GM18508 (cell line): ENCODE results near the gene ELMO3.
A peak's percentile ranks its signal among the peaks of the same experiment; 100 is the strongest.

ENCODE experiments used
- ATAC-seq: cut with Tn5 transposase; IDR thresholded peaks from one replicate; pipeline ENCODE4 v1.9.1; 2021; ENCODE audit warnings: moderate number of reproducible peaks; ENCODE audit not compliant: insufficient read depth, unreplicated experiment

The ELMO3 gene

GRCh38 chr16:67179421-67180080 is 19.4 kb upstream of the ELMO3 start:
- no peak for ATAC-seq

DNA sequence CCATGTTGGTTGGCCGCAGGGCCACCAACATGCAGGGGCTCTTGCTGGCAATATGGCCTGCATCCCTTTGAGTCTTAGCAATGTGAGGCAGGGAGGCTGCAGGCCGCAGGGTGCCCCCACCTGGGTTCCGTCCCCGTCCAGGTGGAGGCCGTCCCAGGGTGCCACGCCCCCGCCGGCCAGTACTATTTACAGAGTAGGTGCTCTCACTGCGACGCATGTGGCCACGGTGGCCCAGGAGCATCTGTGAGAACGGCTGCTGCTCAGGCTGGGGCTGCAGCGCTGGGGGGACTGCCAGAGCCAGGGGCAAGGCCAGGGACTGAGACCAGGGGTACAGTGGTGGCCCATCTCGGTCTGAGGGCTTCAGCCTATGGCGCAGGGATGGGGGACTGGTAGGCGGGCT is 18.8 kb upstream of the ELMO3 start:
- ATAC-seq = no peak

GRCh38 chr16:67181346-67181745 is 17.6 kb upstream of the ELMO3 start:
- ATAC-seq = no peak

GRCh38 chr16:67182288-67182687 is 16.6 kb upstream of the ELMO3 start:
- no peak for ATAC-seq

GRCh38 chr16:67183284-67183626 is 15.7 kb upstream of the ELMO3 start:
- no peak for ATAC-seq

- ATAC-seq = peak; percentile 81
Measured at GRCh38 chr16:67183627-67184452, 15.1 kb upstream of the ELMO3 start, which contains the start of gene MATCAP1. Gene MATCAP1, minus strand, starts transcription at chr16:67183963. Its CDS starts 3,353 bp downstream, at chr16:67180610.

GRCh38 chr16:67184453-67184994 is 14.4 kb upstream of the ELMO3 start:
- ATAC-seq = no peak

GRCh38 chr16:67184995-67185650 is 13.8 kb upstream of the ELMO3 start:
- no peak for ATAC-seq

DNA sequence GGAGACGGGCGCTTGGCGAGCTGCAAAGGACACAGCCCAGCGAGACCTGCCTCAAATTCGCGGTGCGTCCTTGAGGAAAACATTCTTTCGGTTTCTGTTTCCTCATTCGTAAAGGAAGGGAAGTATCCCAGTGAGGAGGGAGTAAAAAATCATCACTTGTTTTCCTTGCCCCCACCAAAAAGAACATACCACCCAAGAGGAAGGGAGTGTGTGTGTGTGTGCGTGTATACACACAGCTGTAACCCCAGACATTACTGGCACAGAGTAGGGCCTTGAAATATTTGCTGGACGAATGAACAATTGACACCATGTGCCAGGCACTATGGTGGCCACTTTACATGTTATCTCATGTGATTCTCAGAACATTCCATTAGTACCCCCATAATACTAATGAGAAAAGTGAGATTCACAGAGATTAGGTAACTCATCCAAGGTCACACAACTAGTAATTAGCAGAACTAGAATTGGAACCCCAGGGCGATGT is 13.2 kb upstream of the ELMO3 start:
- no peak for ATAC-seq

- no peak for ATAC-seq
Measured at GRCh38 chr16:67186550-67186950, 12.4 kb upstream of the ELMO3 start.

DNA sequence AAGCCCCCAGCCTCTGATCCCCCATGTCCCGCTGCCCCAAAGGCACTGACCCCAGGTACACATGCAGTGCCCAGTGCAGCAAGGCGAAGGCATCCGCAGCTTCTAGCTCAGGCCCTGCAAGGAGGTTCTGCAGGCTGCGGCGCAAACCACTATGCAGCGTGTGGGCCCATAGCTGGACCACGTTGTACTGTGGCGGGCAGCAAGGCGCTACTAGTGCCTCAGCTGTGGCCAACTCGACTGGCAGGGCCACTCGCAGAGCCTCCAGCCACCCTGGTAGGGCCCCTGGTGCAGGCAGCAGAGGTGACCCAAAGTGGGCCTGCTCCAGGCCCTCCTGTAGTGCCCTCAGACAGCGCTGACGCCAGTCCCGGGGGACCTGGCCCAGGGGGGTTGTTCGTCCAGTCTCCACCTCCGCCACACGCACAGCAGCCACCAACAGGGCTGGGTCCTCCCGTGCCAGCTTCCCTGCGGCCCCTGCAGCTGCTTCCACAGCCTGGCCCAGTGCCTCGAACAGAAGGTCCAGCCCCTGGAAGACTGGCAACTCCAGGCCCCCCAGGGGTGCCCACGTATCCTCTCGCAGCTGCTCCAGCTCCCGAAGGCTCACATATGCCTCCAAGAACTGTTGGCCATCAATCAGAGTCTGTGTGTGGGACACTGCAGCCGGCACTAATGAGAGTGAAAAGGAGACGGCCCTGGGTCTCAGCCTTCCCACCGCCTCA is 11.6 kb upstream of the ELMO3 start:
- no peak for ATAC-seq

DNA sequence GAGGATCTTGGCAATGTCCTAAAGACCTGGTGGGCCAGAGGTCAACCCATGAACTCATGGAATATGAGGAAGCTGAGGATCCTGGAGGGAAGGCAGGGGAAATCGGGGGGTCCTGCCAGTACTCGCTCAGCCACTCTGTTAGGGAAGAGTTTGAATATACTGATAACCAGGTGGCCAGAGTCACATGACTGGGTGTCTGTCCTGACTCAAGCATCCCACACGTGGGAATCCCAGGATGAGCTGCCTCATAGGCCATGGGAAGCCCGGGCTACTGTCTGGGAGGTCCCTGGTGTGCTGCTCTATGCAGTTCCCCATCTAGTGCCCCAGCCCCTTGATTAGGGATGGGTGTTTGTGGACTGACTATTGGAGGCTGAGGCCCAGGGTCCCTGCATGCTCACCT is 10.6 kb upstream of the ELMO3 start:
- no peak for ATAC-seq

DNA sequence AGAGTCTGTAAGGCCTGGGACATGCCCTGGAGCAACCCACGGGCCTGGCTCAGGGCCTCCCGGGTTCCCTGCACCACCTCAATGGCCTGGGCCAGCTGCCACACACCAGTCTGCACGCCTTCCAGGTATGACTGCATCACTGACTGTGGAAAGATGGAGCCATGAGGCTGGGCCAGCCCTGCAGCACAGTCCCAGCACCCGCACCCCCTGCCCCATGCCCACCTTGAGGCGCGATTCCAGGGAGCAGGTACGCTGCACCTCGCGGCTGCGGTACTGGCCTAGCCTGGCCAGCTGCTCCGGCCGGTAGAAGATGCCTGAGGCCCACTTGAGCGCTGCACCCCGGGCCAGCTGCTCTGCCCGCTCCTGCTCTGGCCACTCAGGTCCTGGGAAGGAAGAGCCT is 10.1 kb upstream of the ELMO3 start:
- ATAC-seq = no peak

DNA sequence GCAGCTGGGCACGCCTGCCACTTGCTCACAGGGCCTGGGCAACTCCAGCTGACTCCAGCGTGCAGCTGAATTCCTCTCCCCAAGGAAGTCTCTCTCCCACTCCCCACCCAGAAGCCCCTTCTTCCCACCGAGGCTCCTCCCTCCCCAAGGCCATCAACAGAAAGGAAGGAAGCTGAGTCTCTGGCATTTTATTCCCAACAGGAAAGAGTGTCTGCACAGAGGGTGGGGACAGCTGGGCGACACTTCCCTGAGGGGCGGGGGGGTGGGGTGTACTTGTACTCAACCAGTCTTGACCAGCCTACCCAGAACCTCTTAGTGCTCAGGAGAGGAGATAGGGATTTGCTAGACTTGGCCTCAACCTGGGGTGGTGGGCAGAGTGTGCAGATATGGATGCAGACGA is 8.9 kb upstream of the ELMO3 start, which contains the start of gene EXOC3L1:
Gene EXOC3L1 (minus strand): TSS at position 96 of the 400 bp plus-strand sequence. CDS start 460 bp downstream, outside the sequence.
- no peak for ATAC-seq

GRCh38 chr16:67190448-67191399 is 8.2 kb upstream of the ELMO3 start:
- ATAC-seq = no peak

DNA sequence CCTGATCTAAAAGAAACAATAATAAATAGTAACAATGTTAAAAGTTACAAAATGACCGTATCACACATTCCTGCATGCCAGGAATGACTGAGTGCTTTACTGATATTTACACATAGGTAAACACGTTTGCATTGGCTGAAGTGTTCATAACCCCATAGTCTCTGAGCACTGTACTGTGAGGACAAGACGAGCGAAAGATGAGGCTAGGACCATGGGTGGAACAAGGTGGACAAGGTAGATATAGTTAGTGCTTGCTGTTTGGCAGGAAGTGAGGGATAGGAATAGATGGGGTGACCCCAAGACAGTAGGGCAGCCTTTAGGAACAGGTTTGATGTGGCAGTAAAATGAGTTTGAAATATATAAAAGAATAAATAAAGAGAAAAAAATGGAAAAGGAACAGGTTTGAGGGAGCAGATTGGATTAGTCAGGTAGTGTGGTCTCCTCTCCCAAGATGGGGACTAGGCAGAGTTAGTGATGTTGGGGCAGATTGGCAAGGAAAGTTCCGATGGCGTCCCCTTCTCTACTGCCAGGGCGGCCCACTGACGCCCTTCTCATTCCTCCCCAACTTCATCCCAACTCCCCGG is 7.4 kb upstream of the ELMO3 start:
- no peak for ATAC-seq

- peak; percentile 42 for ATAC-seq
Measured at GRCh38 chr16:67191995-67192681, 6.8 kb upstream of the ELMO3 start, which contains the start of gene E2F4. Gene E2F4, plus strand, starts transcription at chr16:67192155. Its CDS starts 73 bp downstream, at chr16:67192228.

- no peak for ATAC-seq
Measured at GRCh38 chr16:67192781-67193361, 6.1 kb upstream of the ELMO3 start.
